GM19035 (cell line): Measurements from ENCODE around the gene MAP3K20.
A peak's percentile ranks its signal among the peaks of the same experiment; 100 is the strongest.
"Not testable (repeated sequence)": the region's sequence is repeated elsewhere in the genome, so short reads cannot be mapped to it uniquely, and the experiment has no call there.

Experiments
- ATAC-seq: cut with Tn5 transposase; IDR thresholded peaks from one replicate; pipeline ENCODE4 v1.9.1; 2021; ENCODE audit not compliant: unreplicated experiment

MAP3K20 gene

GRCh38 chr2:173193925-173194324 lies 118.3 kb downstream of the MAP3K20 start:
- no peak for ATAC-seq

- ATAC-seq = no peak
These were observed 119.5 kb downstream of the MAP3K20 start for GRCh38 chr2:173195100-173195499.

GRCh38 chr2:173196080-173196479 lies 120.4 kb downstream of the MAP3K20 start:
- ATAC-seq = no peak

- ATAC-seq = no peak
These were observed 121.0 kb downstream of the MAP3K20 start for GRCh38 chr2:173196638-173197037.

- no peak for ATAC-seq
These were observed 122.7 kb downstream of the MAP3K20 start for GRCh38 chr2:173198327-173198726.

- ATAC-seq = no peak
These were observed 123.6 kb downstream of the MAP3K20 start for GRCh38 chr2:173199294-173199693.

GRCh38 chr2:173202570-173202969 lies 126.9 kb downstream of the MAP3K20 start:
- no peak for ATAC-seq

GRCh38 chr2:173204316-173204715 lies 128.7 kb downstream of the MAP3K20 start:
- no peak for ATAC-seq

GRCh38 chr2:173205375-173205774 lies 129.7 kb downstream of the MAP3K20 start:
- no peak for ATAC-seq

GRCh38 chr2:173207124-173207523 lies 131.5 kb downstream of the MAP3K20 start:
- ATAC-seq = not testable (repeated sequence)

- no peak for ATAC-seq
These were observed 134.9 kb downstream of the MAP3K20 start for GRCh38 chr2:173210270-173211196.

GRCh38 chr2:173213181-173213580 lies 137.5 kb downstream of the MAP3K20 start:
- no peak for ATAC-seq

- no peak for ATAC-seq
These were observed 138.6 kb downstream of the MAP3K20 start for GRCh38 chr2:173214213-173214612.

- ATAC-seq = no peak
These were observed 139.7 kb downstream of the MAP3K20 start for GRCh38 chr2:173215316-173215715.

- ATAC-seq = no peak
These were observed 140.4 kb downstream of the MAP3K20 start for GRCh38 chr2:173216051-173216450.

- no peak for ATAC-seq
These were observed 141.0 kb downstream of the MAP3K20 start for GRCh38 chr2:173216668-173217067.

GRCh38 chr2:173217116-173217840 lies 141.6 kb downstream of the MAP3K20 start:
- no peak for ATAC-seq

GRCh38 chr2:173218326-173219056 lies 142.8 kb downstream of the MAP3K20 start:
- no peak for ATAC-seq

GRCh38 chr2:173221132-173221695 lies 145.6 kb downstream of the MAP3K20 start:
- no peak for ATAC-seq

GRCh38 chr2:173221937-173222594 lies 146.4 kb downstream of the MAP3K20 start:
- ATAC-seq = peak; percentile 58
